ENCODE measurements around the gene DEPDC1B.

DEPDC1B gene

DNA sequence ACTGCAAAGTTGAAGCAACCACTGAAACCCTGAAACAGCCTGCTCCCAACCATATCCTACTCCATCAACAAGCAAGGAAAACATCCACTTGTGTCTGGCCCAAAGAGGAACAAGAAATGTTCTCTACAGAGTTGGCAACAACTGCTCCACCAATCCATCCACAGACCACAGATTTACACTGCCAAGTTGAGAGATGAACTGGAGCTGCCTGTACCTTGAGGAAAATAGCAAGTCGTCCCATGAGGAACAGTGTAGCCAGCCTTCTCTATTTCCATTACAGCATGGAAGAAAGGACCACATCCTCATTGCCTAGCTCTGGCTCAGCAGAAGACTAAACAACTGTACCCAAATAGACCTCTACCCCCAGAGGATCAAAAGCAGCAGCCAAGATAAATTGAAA, 60.4 kb downstream of the DEPDC1B start:
- Histone ChIP-seq H2AFZ (ENCODE audit: low read length) (no peak overlapping the region), H3K27me3 (ENCODE audit: insufficient read depth, low read length, poor library complexity, severe bottlenecking) (no peaks in the 10 kb centered on the region), H3K79me2 (ENCODE audit: insufficient read depth, low read length) (no peaks in the 10 kb centered on the region), H4K20me1 (ENCODE audit: insufficient read depth, low read length, poor library complexity, severe bottlenecking) (no peaks in the 10 kb centered on the region), H3F3A (ENCODE audit: low read depth) (no peaks in the 10 kb centered on the region), H3K4me3 (ENCODE audit: low read length, poor library complexity, severe bottlenecking) (no peak overlapping the region), H3K9ac (ENCODE audit: low read depth, low read length, poor library complexity, severe bottlenecking) (no peak overlapping the region), H3K4me2 (ENCODE audit: low read depth, low read length, poor library complexity, severe bottlenecking) (no peak overlapping the region), H3K9me2 (replicated peaks; ENCODE audit: low read depth, low read length) (no peaks in the 10 kb centered on the region), H3K9me3 (ENCODE audit: insufficient read depth, low read depth, low read length) (no peaks in the 10 kb centered on the region), H3K36me3 (ENCODE audit: insufficient read depth, low read length) (peaks cover 83% of the 10 kb centered on the region), H3K4me1 (ENCODE audit: insufficient read depth, low read length, poor library complexity, severe bottlenecking) (no peaks in the 10 kb centered on the region)
- no peak for TF ChIP-seq EZH2phosphoT487 (IDR thresholded peaks at IDR 0.05; ENCODE audit: borderline replicate concordance)
- TF ChIP-seq, protein P1, sequence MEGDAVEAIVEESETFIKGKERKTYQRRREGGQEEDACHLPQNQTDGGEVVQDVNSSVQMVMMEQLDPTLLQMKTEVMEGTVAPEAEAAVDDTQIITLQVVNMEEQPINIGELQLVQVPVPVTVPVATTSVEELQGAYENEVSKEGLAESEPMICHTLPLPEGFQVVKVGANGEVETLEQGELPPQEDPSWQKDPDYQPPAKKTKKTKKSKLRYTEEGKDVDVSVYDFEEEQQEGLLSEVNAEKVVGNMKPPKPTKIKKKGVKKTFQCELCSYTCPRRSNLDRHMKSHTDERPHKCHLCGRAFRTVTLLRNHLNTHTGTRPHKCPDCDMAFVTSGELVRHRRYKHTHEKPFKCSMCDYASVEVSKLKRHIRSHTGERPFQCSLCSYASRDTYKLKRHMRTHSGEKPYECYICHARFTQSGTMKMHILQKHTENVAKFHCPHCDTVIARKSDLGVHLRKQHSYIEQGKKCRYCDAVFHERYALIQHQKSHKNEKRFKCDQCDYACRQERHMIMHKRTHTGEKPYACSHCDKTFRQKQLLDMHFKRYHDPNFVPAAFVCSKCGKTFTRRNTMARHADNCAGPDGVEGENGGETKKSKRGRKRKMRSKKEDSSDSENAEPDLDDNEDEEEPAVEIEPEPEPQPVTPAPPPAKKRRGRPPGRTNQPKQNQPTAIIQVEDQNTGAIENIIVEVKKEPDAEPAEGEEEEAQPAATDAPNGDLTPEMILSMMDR (conservative IDR thresholded peaks at IDR 0.05; ENCODE audit: low read length), result no peak

DNA sequence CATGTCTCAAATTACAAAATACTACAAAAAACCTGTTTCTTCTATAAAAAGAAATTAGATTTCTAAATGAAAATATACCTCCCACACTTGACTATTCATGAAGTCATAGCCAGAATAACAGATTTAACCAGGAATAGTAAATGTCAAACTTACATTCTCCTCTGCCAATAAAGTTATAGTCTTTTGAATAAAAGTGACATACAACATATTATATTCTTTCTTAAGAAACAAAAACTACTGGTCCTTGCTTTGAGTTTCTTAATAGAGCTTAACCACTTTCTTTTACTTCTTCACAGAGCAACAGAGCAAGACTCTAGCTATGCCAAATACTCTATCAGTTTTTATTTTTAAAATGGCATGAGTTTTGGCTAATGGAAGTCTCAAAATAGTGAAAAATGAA, 61.7 kb downstream of the DEPDC1B start:
- Histone ChIP-seq H3K4me2 (ENCODE audit: low read depth, low read length, poor library complexity, severe bottlenecking) (no peak overlapping the region), H3F3A (ENCODE audit: low read depth) (no peaks in the 10 kb centered on the region), H3K4me3 (ENCODE audit: low read length, poor library complexity, severe bottlenecking) (no peak overlapping the region), H3K79me2 (ENCODE audit: insufficient read depth, low read length) (no peaks in the 10 kb centered on the region), H4K20me1 (ENCODE audit: insufficient read depth, low read length, poor library complexity, severe bottlenecking) (no peaks in the 10 kb centered on the region), H3K9me2 (replicated peaks; ENCODE audit: low read depth, low read length) (no peaks in the 10 kb centered on the region), H2AFZ (ENCODE audit: low read length) (no peak overlapping the region), H3K36me3 (ENCODE audit: insufficient read depth, low read length) (peaks cover 75% of the 10 kb centered on the region), H3K9ac (ENCODE audit: low read depth, low read length, poor library complexity, severe bottlenecking) (no peak overlapping the region), H3K27me3 (ENCODE audit: insufficient read depth, low read length, poor library complexity, severe bottlenecking) (no peaks in the 10 kb centered on the region), H3K9me3 (ENCODE audit: insufficient read depth, low read depth, low read length) (no peaks in the 10 kb centered on the region), H3K4me1 (ENCODE audit: insufficient read depth, low read length, poor library complexity, severe bottlenecking) (peaks cover 8% of the 10 kb centered on the region)
- no peak for TF ChIP-seq EZH2phosphoT487 (IDR thresholded peaks at IDR 0.05; ENCODE audit: borderline replicate concordance)
- TF ChIP-seq, protein P1 (conservative IDR thresholded peaks at IDR 0.05; ENCODE audit: low read length), result no peak

DNA sequence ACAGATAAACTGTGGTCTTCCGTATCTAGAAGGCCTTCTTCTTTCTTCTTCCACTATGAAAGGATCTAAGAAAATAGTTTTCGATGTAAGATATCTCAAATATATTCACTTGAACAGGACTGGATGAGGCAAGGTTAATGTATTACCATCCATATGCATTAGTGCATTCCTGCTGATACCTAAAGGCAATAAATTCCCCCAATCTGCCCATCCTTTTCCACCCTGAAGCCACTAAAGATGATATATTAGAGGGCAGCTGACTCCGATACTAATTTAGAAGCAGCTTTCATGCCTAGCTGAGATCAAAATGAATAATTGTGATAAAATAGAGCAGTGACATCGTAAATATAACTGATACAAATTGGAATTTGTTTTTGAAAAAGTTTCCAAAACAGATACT, 63.3 kb downstream of the DEPDC1B start:
- TF ChIP-seq EZH2phosphoT487 (IDR thresholded peaks at IDR 0.05; ENCODE audit: borderline replicate concordance), result no peak
- TF ChIP-seq, protein P1 (conservative IDR thresholded peaks at IDR 0.05; ENCODE audit: low read length), result no peak
- no peaks in the 10 kb centered on the region for H3K79me2 ChIP-seq (ENCODE audit: insufficient read depth, low read length)
- H3K4me2 ChIP-seq (ENCODE audit: low read depth, low read length, poor library complexity, severe bottlenecking), result no peak overlapping the region
- H2AFZ ChIP-seq (ENCODE audit: low read length), result no peak overlapping the region
- H3F3A ChIP-seq (ENCODE audit: low read depth), result no peaks in the 10 kb centered on the region
- H3K4me3 ChIP-seq (ENCODE audit: low read length, poor library complexity, severe bottlenecking), result no peak overlapping the region
- no peak overlapping the region for H3K9ac ChIP-seq (ENCODE audit: low read depth, low read length, poor library complexity, severe bottlenecking)
- no peaks in the 10 kb centered on the region for H3K9me3 ChIP-seq (ENCODE audit: insufficient read depth, low read depth, low read length)
- H3K4me1 ChIP-seq (ENCODE audit: insufficient read depth, low read length, poor library complexity, severe bottlenecking), result peaks cover 9% of the 10 kb centered on the region
- H3K27me3 ChIP-seq (ENCODE audit: insufficient read depth, low read length, poor library complexity, severe bottlenecking), result no peaks in the 10 kb centered on the region
- H3K9me2 ChIP-seq (replicated peaks; ENCODE audit: low read depth, low read length), result no peaks in the 10 kb centered on the region
- H4K20me1 ChIP-seq (ENCODE audit: insufficient read depth, low read length, poor library complexity, severe bottlenecking), result no peaks in the 10 kb centered on the region
- H3K36me3 ChIP-seq (ENCODE audit: insufficient read depth, low read length), result peaks cover 73% of the 10 kb centered on the region

Measured in Loucy (cell line).